NCI-H2081 (cell line): Measurements from ENCODE around the gene GBA2.

ENCODE experiments used
- DNase-seq, 2 experiments: peaks; one replicate each; lab custom pipeline; 2025; lab: John Stamatoyannopoulos, UW

GBA2 gene

DNA sequence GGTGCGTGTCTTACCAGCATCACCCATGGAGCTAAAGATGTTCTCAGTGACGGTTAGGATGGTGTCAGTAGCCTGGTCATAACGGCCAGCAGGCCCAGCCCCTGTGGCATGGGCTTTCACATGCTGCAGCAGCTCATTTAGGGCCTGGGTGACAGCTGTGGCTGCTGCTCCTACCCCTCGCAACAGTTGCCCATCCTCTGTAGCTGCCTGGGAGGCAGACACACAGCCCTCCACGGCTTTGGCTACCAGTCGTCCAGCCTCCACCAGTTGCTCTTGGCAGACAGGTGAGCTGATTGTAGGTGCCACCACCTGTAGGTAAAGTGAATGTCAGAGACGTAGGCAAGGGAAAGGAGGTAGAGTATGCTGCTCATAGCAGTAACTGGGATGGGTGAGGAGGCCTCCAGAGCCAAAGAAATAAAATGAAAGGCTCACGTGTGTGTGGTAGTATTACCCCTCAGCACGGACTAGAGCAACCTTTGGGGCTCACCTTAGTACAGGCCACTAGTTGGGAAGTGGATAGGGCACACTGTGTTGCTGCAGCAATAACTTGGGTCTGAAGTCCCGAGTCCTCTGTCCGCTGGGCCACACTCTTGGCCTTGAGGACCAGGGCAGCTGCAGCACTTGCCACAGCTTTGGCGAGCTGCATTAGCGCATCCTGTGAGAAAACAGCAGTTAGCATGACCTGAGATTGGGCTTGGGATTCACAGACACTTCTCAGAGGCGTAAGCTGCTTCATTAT, 31.7 kb downstream of the GBA2 start:
- peak in 1 of 2 experiments; percentile 14 for DNase-seq

DNA sequence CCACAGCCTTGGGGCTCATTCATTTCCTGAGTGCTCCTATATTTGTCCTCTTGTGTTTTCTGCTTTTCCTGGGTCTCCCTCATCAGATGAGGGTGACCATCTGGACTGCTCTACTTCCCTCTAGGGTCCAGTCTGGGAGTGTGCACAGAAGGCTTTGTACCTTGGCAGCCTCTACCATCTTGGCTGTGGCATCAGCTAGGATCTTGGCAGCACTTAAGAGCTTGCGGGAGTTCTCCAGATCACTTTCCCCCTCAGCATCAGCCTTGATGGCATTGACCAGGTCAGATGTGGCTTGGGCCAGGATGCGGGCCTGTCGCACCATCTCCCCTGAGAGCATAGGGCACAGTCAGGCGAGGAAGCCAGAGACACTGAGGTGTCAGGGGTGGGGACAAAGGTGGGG, 32.8 kb downstream of the GBA2 start:
- DNase-seq, result no peak

DNA sequence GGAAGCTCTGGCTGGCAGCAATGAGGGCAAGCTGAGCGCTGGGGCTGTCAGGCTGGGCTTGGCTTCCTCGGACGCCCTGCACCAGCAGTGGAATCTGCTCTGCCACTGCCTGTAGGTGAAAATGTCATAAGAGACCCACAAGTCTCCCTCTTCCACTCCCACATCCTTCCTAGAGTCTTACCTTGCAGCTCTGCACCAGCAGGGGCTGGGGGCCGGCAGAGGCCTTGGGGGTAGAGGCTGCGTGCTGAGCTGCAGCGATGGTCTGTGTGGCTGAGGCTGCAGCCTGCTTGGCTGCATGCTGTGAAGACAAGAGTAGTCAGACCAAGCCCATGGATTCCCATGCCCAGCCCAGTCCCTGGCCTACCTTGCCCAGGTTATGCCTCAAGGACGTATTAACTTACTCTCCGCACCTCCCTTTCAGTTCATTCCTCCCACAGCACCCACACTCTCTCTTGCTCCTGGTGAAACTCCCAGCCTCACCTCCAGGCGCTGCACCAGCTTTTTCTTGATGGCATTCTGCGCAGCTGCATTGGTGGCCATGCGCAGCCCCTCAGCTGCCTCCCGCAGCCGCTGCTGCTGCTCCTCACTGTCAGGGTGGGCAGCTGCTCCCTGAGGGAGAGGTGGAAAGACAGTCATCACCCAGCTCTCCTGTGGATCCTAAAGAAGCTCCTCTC, 34.3 kb downstream of the GBA2 start:
- no peak for DNase-seq

DNA sequence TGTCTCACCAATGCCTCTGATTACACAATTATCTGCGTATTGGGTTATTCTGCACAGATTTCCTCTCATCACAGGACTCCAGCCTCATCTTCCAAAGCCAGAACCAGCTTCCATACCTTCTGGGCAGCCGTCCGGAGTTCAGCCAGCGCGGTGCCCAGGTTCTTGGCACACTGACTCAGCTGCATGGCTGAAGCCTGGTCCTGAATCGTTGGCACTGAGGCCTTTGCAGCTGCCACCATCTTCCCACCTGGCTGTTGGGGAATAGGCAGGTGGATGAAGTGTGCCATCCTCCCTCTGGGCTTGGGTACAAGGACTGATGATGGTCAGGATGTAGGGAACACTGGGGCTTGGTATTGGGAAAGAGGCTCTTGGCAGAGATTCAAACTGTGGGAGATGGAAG, 34.9 kb downstream of the GBA2 start:
- no peak for DNase-seq

DNA sequence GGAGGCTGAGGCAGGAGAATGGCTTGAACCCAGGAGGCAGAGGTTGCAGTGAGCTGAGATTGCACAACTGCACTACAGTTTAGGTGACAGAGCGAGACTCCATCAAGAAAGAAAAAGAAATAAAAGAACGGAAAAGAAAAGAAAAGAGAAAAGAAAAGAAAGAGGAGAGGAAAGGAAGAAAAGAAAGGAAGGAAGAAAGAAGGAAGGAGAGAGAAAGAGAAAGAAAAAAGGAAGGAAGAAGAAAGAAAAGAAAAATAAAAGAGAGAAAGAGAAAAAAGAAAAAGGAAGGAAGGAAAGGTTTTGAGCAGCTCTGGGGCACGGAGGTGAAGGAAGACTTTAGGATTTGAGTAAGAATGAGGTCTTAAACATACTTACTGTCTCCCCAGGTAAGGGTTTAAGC, 35.5 kb downstream of the GBA2 start:
- no peak for DNase-seq

DNA sequence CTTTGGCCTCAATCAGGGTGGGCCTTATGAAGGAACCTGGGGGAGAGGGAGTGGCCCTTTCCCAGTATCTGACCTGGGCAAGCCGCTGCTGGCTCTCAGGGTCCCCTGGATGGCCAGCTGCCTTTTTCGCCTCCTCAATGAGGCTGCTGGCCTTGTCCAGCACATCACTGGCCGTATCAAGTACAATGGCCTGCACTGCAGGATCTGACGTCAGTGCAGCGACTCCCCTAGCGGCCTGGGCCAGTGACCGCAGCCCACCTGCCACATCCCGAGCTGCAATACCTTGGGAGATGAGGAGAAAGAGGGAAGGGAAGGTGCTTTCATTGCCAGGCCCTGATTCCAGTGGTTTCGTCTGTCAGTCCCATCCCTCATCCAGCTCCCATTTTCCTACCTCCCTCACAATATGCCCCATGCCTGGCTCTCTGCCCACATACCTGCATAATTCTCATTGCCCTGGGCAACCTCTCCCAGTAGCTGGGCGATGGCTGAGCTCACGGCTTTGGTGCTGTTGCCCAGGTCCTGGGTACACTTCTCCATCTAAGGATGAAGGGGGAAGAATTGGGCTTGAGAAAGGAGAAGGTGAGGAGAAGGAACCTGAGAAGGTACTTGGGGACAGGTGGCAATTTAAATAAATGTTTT, 36.1 kb downstream of the GBA2 start:
- no peak for DNase-seq

DNA sequence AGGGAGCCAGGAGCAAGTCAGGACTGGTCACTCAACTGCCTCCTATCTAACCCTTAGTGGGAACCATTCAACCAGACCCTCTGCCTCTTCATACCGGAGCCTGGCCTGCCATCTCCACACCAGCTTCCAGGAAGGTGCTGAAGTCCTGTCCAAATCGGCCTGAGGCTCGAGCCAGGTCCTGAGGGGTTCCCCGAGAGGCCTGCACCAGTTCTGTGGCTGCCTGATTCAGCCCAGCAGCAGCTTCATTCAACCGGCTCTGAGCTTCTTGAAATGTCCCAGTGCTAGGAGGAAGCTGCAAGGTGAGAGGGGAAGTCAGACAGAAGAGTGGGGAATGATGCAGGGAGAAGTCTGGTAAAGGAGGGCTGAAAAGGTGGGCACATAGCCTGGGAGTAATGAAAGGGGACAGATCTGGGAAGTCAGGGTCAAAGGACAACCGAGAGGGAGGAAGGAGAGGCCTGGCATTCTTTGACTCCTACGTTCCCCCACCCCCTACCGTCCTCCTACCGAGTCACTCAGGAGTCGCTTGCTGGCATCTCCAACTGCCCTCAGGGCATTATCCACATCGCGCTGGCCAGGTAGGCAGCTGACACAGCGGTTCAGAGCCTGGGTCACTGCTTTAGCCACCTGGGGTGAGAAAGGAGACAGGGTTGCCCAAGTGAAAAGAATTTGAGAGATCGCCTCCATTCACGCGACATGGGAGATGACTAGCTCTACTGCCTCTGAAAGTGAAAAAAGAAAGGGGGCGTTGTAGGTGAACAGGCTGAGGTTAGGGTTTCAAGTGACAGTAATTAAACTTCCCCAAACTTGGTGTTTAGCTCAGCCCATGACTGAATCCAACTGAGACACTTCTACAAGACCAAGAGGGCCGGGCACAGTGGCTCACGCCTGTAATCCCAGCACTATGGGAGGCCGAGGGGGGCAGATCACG, 37.3 kb downstream of the GBA2 start:
- DNase-seq, result no peak

DNA sequence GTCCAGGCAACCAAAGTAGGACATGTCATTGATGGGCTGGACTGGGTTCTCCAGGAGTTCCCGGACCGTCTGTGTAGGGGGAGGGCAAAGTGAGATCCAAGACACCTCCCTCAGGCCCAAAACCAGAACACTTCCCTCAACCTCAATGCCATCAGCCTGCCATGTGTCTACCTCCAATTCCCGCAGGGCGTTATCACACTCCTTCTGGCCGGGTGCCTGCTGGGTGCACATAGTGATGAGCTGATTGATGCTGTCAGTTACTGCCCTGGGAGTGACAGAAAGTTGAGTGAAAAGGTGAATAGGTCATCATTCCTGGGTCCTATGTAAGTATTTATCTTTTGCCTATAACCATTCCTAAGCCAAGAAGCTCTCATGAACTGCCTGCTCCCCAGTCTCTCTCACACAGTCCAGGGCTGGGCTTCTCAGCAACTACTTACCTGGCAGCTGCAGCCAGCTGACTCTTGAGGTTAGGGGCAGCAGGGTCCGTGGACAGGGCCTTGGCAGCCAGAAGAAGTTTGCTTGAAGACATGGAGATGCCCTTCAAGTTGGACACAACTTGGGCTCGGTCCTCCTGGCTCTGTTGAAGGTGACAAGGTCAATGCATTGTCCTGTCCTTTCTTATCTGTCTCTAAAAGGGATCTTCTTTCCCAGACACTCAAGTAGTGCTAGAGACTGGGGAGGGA, 38.1 kb downstream of the GBA2 start:
- no peak for DNase-seq

DNA sequence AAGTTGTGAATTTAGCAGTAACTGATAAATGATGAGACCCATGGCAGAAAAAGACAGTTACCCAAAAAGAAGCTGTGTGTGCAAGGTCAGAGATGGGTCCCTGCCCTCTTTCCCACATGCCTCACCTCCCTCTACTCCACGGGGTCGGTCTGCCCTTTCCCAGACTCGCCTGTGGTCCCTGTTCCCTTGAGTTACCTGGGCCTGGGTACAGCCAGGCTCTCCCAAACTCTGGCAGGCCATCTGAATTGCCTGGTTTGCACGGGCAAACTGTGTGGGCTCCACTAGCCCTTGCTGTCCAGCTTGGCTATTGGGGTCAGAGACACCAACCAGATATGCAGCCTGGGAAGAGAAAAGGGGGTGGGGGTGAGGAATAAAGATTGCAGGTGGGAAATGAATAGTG, 40.9 kb downstream of the GBA2 start:
- DNase-seq, result no peak

DNA sequence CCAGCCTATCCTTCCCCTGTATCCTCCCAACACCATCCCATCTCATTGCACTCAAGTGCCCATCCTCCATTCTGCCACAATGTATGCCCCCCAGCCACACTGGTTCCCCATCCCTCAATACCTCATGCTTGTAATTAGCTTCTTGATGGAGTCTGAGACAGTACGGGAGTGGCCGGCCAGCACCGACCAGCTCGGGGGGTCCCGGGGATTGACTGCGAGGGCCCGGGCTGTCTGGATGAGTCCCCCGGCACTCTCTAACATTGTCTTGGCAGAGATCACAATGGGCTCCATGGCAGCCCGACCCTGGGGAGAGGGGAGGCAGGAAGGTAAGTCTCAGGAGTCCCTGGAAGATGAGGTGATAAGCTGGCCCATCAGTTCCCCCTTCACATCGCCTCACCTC, 42.1 kb downstream of the GBA2 start:
- DNase-seq, result no peak

DNA sequence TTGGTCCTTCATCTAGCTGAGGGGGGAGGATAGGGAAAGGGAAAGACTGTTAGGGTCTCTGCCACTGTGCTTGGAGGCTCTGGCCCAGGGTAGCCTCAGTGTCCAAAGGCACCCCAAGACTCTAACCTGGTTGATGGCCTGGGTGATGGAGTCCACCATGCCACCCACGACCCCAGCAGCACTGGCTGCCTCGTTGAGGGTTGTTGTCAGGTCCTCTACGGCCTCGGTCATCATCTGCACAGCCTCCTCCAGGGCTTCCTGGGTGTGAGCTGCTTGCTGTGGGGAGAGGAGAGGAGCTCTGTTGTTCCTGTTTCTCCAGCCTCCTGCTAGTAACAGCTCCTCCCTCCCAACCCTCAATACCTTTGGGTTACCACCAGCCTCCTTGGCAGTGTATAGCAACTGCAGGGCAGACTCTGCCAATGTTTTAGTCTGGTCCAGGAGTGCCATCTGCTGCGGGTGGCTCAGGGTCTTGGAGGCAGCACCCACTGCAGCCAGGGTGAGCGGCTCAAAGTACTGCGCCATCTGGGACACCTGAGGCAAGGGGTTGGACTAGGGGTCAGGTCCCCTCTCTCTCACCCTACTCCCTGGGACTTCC, 43.1 kb downstream of the GBA2 start:
- no peak for DNase-seq

DNA sequence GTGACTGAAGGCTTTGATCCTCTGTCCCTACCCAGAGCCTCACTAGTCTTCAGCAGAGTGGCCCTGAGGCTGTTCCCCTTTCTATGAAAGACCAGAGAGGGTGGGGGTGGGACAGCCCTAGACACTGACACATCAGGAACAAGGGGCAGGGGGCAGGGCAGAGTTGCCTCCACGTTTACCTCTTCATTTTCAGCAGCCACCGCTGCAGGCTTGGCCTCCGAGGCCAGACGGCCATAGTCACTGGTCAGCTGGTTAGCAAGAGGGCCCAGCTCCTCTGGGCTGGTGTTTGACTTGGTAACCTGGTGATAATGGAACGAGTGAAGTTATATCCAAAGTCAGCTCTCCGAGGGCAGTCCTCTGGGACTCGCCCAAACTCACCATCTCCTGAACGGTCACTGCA, 43.7 kb downstream of the GBA2 start:
- no peak for DNase-seq

DNA sequence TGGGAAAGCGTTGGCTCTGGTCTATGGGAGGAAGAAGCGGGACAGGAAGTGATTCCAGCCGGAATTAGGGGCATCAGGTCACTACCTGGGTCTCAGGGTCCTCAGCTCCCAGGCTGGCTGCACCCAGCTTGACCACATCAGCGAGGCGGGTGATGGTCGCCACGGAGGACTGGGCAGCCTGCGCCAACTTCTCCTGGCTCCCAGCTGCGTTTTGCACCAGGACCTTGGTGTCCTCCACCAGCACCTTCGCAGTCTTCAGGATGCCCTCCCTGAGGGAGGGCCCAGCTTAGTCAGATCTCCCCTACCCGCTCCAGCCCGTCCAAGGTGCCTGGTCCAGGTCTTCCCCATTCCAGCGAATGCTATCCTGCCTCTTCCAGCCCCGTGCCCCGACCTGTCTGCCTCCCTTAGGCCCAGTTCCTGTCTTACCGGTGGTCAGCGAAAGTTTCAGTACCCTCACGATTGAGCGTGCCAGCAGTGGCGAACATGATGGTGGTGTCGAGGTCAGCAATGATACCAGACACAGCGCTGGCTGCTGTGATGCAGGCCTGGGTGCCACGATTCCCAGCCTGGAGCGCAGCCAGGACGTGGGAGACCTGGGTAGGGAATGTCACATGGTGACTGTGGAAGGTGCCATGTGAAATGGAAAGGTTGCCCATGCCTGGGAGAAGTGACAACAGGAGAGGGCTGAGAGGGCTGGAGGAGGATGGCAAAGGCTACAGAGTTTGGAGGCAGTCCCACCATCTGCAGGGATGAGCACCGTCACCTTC, 44.9 kb downstream of the GBA2 start:
- no peak for DNase-seq

DNA sequence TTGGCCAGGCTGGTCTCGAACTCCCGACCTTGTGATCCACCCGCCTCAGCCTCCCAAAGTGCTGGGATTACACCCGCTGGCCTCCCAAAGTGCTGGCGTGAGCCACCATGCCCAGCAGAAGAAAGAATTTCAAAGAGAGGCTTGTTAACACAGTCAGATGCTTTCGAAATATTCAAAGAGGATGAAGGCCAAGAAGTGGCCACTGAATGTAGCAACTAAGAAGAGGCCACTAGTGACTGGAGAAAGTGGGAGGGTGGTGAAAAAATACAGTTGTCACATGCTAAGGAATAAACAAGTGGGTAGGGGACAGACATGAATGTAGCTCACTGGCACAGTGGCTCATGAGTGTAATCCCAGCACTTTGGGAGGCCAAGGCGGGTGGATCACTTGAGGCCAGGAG, 46.3 kb downstream of the GBA2 start:
- DNase-seq, result no peak

DNA sequence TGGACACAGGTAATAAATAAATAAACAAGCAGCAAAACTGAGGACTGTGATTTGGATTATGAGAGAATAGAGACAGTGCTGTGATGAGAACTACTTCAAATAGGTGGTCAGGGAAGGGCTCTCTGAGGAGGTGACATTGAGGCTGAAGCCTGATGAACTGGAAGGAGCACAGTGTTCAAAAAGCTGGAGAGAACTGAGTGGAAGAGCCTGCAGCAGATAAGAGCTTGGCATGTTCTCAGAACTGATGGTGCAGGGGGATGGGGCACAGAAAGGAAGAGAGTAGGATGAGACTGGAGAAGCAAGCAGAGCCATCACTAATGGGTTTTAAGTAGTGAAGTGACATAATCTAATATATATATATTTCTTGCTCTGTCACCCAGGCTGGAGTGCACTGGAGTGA, 48.1 kb downstream of the GBA2 start:
- DNase-seq, result no peak

DNA sequence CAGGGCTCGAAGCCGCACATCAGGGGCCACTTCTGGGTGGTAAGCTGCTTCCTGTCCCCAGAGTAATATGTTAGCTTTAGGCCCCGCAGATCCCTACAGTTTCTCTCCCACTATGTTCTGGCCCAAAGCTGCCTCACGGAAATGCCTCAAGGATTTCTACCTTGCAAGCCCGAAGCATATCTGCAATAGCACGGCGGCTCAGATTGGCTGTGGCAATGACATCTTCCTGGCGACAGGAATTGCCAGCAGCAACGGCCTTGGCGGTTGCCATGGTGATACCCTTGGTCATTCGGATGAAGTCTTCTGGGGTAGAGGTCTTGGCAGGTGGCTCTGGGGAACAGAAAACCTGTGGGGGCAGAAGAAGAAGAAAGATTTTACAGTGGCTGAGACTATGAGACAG, 49.0 kb downstream of the GBA2 start:
- DNase-seq, result no peak

DNA sequence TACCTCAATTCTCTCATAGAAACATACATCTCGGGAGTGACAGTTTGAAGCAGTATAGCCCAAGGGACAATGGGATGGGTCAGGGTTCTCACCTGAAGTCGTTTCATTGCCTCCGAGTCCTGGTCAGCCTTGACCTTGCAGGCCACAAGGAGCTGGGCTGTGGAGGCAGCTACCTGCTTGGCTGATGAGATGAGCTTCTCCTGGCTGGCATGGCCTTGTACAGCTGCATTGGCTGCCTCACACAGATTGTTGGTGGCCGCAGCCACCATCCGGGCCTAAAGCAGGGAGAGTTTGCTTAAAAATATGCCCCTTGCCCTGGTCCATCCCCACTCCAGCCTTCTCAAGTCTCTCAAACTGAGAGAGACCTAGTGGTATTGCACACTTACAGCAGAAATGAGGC, 50.8 kb downstream of the GBA2 start:
- no peak for DNase-seq

DNA sequence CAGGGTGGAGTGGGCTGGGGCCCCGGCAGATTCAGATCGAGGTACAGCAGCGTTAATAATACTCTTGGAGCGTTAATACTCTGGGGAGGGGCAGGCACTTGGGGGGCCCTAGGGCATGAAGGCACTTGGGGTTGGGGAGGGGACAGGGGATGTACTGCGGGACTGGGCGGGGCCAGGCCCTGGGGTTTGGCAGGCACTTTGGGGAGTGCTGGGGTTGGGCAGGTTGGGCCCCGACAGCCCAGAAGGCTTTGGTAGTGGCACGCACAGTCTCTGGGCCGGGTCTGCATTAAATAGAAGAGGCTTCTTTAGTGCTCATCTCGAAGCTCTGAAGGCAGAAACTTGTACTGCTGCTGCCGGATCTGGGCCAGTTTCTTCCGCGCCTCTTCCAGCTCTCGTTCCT, 51.5 kb downstream of the GBA2 start:
- no peak for DNase-seq

DNA sequence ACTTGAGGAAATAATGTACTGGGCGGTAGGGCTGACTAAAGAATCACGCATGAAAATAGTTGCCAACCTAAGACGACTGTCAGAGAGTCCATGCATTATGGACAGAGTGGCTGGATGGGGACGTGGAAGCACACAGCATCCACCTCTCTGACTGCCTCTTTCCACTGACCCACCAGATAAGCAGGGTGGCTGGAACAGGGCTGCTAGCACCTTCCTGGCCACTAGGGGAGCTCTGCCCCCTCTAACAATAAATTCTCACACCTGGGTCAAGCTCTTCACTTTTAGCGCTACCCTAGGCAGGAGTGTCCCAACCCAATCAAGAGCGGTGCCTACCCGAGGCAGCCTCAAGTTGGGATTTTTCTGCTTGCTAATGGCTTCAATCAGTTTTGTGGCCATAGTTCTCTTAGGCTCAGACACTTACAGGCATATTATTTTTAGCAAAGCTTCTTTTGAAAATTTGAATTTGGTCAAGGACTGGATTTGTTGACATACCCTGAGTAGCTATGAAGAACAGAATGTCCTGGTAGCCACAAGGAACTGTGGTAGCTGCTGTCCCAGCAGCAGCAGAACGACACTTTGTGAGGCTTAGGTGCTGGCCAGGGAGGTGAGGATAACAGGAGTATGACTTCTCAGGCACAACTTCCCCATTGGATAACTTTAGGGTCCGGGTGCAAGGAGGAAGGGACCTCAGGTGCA, 52.4 kb downstream of the GBA2 start:
- DNase-seq, result peak; percentile 32 to 46

DNA sequence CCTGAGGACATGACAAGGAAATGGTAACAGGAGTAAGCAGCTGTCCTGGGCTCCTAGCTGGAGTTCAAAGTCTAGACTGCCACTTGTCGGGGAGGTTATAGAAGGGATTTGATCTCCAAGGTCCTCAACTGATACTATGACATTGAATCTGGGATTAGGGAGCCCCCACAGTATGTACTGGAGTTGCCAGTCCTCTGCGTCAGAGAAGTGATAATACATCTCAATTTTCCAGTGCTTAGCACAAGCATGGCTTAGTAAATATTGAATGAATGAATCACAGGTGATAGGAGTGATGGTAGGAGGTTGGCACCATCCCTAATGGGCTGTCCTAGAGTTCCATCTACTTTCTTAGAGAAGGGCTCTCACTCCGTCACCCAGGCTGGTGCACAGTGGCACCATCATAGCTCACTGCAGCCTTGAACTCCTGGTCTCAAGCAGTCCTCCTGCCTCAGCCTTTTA, 53.1 kb downstream of the GBA2 start:
- no peak for DNase-seq
